ENCODE results near the gene KRT5.

KRT5 gene

GRCh38 chr12:52535574-52535973 lies 15.4 kb upstream of the KRT5 start:
- DNase-seq = no peak

GRCh38 chr12:52534482-52534881 lies 14.3 kb upstream of the KRT5 start:
- no peak for DNase-seq

GRCh38 chr12:52533686-52534470 lies 13.7 kb upstream of the KRT5 start:
- no peak for DNase-seq

- no peak for DNase-seq
Observed at GRCh38 chr12:52532636-52533035, 12.4 kb upstream of the KRT5 start.

- DNase-seq = no peak
Observed at GRCh38 chr12:52531566-52532300, 11.5 kb upstream of the KRT5 start.

GRCh38 chr12:52530905-52531304 lies 10.7 kb upstream of the KRT5 start:
- DNase-seq = no peak

GRCh38 chr12:52530366-52530765 lies 10.2 kb upstream of the KRT5 start:
- DNase-seq = no peak

GRCh38 chr12:52529846-52530245 lies 9.7 kb upstream of the KRT5 start:
- DNase-seq = no peak

GRCh38 chr12:52529417-52529816 lies 9.2 kb upstream of the KRT5 start:
- no peak for DNase-seq

GRCh38 chr12:52528641-52529143 lies 8.5 kb upstream of the KRT5 start:
- DNase-seq = no peak

- DNase-seq = no peak
Observed at GRCh38 chr12:52527121-52527800, 7.1 kb upstream of the KRT5 start.

- DNase-seq = no peak
Observed at GRCh38 chr12:52526511-52526951, 6.3 kb upstream of the KRT5 start.

- no peak for DNase-seq
Observed at GRCh38 chr12:52525661-52526499, 5.7 kb upstream of the KRT5 start.

GRCh38 chr12:52524898-52525591 lies 4.9 kb upstream of the KRT5 start:
- DNase-seq = no peak

GRCh38 chr12:52524241-52524897 lies 4.2 kb upstream of the KRT5 start:
- no peak for DNase-seq

- no peak for DNase-seq
Observed at GRCh38 chr12:52523824-52524223, 3.6 kb upstream of the KRT5 start.

GRCh38 chr12:52522346-52523011 lies 2.3 kb upstream of the KRT5 start:
- no peak for DNase-seq

- no peak for DNase-seq
Observed at GRCh38 chr12:52521568-52522266, 1.5 kb upstream of the KRT5 start.

GRCh38 chr12:52521175-52521567 lies 977 bp upstream of the KRT5 start:
- no peak for DNase-seq

- no peak for DNase-seq
Observed at GRCh38 chr12:52519387-52519703, 849 bp downstream of the KRT5 start.

Data from T-helper 9 cell (primary cell).